Osteocyte (in vitro differentiated cells): ENCODE results near the gene DENND1A. TPM values are rescaled to one million over a fixed set of nuclear protein-coding genes. Genes with fewer than 3 reads are reported as not detected.

Experiments used
- DNase-seq: peaks from one replicate; pipeline ENCODE4 v3.0.0; 2021; ENCODE audit warnings: mixed read lengths; ENCODE audit not compliant: unreplicated experiment; ENCODE audit errors: extremely low spot score
- H3K27ac Mint-ChIP-seq: one replicate; pipeline ENCODE4 v1.8.0; 2021; ENCODE audit warnings: mild to moderate bottlenecking, mixed read lengths; ENCODE audit not compliant: unreplicated experiment
- H3K27me3 Mint-ChIP-seq: one replicate; pipeline ENCODE4 v1.8.0; 2021; ENCODE audit warnings: mixed read lengths; ENCODE audit not compliant: unreplicated experiment
- H3K36me3 Mint-ChIP-seq: one replicate; pipeline ENCODE4 v1.8.0; 2021; ENCODE audit warnings: mixed read lengths; ENCODE audit not compliant: unreplicated experiment
- H3K4me1 Mint-ChIP-seq: one replicate; pipeline ENCODE4 v1.8.0; 2021; ENCODE audit warnings: mixed read lengths; ENCODE audit not compliant: unreplicated experiment
- H3K4me3 Mint-ChIP-seq: one replicate; pipeline ENCODE4 v1.8.0; 2021; ENCODE audit warnings: mild to moderate bottlenecking, moderate library complexity, mixed read lengths; ENCODE audit not compliant: unreplicated experiment
- H3K9me3 Mint-ChIP-seq: one replicate; pipeline ENCODE4 v1.8.0; 2021; ENCODE audit warnings: mixed read lengths; ENCODE audit not compliant: unreplicated experiment
- total RNA-seq: library from RNA; stranded (reverse); gene quantifications from 2 replicates; pipeline ENCODE4 v1.2.1, GENCODE V29; 2021
- TF ChIP-seq, protein P1 (sequence below): fragments of 200-600 bp; sonication (generic); IDR thresholded peaks from 2 replicates; pipeline ENCODE4 v1.5.0; 2021; ENCODE audit warnings: antibody characterized with exemption, mild to moderate bottlenecking, moderate library complexity

Gene DENND1A
- total RNA-seq, 1 donor from 2014 or later, result 19.8 TPM

DNA sequence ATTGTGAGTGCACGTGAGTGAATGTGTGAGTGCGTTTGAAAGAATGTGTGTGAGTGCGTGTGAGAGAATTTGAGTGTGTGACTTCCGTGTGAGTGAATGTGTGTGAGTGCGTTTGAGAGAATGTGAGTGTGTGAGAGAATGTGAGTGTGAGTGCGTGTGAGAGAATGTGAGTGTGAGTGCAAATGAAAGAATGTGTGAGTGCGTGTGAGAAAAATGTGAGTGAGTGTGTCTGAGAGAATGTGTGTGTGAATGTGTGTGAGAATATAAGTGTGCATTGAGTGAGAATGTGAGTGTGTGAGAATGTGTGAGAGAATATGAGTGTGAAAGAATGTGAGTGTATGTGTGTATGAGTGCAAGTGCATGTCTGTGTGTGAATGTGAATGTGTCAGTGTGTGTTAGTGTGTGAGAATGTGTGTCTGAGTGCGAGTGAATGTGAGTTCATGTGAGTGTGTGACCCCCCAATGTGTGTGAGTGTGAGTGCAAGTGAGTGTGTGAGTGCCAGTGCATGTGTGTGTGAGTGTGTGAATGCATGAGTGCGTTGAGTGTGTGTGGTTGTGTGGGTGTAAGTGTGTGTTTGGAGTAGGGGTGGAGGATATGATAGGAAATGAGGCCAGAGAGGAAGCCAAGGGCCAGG, 43.8 kb upstream of the DENND1A start:
- no peaks in the 10 kb centered on the region for H3K9me3 Mint-ChIP-seq
- TF ChIP-seq, protein P1, sequence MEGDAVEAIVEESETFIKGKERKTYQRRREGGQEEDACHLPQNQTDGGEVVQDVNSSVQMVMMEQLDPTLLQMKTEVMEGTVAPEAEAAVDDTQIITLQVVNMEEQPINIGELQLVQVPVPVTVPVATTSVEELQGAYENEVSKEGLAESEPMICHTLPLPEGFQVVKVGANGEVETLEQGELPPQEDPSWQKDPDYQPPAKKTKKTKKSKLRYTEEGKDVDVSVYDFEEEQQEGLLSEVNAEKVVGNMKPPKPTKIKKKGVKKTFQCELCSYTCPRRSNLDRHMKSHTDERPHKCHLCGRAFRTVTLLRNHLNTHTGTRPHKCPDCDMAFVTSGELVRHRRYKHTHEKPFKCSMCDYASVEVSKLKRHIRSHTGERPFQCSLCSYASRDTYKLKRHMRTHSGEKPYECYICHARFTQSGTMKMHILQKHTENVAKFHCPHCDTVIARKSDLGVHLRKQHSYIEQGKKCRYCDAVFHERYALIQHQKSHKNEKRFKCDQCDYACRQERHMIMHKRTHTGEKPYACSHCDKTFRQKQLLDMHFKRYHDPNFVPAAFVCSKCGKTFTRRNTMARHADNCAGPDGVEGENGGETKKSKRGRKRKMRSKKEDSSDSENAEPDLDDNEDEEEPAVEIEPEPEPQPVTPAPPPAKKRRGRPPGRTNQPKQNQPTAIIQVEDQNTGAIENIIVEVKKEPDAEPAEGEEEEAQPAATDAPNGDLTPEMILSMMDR, result no peak
- no peak overlapping the region for H3K27ac Mint-ChIP-seq
- no peaks in the 10 kb centered on the region for H3K36me3 Mint-ChIP-seq
- H3K4me3 Mint-ChIP-seq, result no peak overlapping the region
- H3K4me1 Mint-ChIP-seq, result no peaks in the 10 kb centered on the region
- DNase-seq, result no peak
- peaks cover 15% of the 10 kb centered on the region for H3K27me3 Mint-ChIP-seq

DNA sequence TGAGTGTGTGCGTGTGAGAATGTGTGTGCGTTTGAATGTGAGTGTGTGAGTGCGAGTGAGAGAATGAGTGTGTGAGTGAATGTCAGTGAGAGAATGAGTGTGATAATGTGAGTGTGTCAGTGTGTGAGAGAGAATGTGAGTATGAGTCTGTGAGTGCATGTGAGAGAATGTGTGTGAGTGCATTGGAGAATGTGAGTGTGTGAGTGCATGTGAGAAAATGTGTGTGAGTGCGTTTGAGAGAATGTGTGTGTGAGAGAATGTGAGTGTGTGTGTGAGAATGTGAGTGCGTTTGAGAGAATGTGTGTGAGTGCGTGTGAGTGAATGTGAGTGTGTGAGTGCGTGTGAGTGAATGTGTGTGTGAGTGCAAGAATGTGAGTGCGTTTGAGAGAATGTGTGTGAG, 42.7 kb upstream of the DENND1A start:
- no peak for DNase-seq
- Mint-ChIP-seq H3K27ac (no peak overlapping the region), H3K36me3 (no peaks in the 10 kb centered on the region), H3K9me3 (no peaks in the 10 kb centered on the region), H3K4me3 (no peak overlapping the region), H3K4me1 (no peaks in the 10 kb centered on the region), H3K27me3 (peaks cover 15% of the 10 kb centered on the region)
- TF ChIP-seq, protein P1, result no peak

DNA sequence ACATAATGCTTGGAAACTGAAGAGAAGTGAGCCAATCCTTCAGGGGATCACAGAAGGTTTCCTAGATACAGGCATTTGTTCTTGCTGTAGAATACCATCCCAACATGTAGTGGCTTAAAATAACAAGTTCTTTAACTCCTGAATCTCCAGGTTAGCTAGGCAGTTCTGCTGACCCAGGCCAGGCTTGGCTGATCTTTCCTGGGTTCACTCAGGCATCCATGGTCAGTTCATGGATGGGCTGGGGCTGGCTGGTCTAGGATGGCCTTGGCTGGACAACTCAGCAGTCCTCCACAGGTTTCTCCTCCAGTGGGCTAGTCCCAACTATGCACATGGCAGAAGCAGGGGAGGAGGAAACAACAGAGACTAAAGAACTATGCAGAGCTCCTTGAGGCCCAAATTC, 37.4 kb upstream of the DENND1A start:
- H3K9me3 Mint-ChIP-seq, result no peaks in the 10 kb centered on the region
- no peak overlapping the region for H3K4me3 Mint-ChIP-seq
- TF ChIP-seq, protein P1, result no peak
- no peaks in the 10 kb centered on the region for H3K36me3 Mint-ChIP-seq
- peaks cover 35% of the 10 kb centered on the region for H3K27me3 Mint-ChIP-seq
- no peak overlapping the region for H3K27ac Mint-ChIP-seq
- DNase-seq, result no peak
- no peaks in the 10 kb centered on the region for H3K4me1 Mint-ChIP-seq

DNA sequence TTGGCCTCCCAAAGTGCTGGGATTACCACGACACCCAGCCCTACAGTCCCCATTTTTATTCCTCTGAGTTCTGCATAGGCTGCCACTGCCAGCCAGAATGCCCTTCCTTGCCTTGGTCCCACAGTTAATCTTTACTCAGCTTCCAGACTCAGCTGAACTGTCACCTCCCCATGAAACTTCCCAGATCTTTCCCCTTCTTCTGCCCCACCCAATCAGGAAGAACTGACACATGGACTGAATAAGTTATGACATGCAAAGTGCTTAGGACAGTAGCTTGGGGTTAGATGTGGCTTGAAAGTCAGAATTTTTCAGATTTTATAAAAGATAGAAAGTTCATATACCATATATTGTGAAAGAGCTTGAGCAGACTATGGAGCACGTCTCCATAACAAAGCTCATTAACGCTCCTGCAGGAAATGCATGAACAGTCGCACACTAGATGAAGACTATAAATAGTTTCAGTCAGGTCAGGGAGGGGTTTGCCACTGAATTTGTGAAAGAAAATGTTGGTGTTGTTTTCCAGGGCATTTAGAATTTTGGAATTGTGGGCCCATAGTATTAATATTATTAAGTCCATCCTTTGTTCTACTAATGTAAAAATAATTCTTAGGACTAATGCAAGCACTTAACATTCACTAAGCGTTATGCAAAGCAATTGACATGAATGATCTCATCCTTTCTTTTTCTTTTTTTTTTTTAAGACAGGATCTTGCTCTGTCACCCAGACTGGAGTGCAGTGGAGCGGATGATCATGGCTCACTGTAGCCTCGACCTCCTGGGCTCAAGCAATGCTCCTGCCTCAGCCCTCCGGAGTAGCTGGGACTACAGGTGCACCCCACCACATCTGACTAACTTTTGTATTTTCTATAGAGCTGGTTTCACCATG, 36.1 kb upstream of the DENND1A start:
- Mint-ChIP-seq H3K27me3 (peaks cover 48% of the 10 kb centered on the region), H3K9me3 (no peaks in the 10 kb centered on the region), H3K4me3 (no peak overlapping the region), H3K4me1 (no peaks in the 10 kb centered on the region), H3K36me3 (no peaks in the 10 kb centered on the region), H3K27ac (no peak overlapping the region)
- DNase-seq, result no peak
- TF ChIP-seq, protein P1, result no peak

DNA sequence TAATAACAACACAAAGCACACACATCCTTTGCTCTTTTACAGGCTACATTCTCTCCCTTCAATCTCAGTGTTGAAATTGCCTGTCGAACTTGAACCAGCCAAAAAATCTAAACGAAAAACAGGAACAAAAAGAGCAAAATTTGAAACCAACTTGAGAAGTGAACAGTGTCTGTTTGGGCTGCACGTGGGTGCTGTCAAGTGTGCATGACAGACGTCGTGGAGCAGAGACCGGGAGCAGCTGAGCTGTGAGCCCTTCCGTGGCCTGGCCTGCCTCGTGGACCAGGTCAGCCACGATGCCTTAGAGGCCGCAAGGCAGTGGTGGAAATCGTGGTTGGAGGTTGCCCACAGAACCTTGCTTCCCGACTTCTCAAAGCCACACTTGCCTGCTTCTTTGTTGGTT, 34.8 kb upstream of the DENND1A start:
- Mint-ChIP-seq H3K4me3 (no peak overlapping the region), H3K4me1 (no peaks in the 10 kb centered on the region), H3K27ac (no peak overlapping the region), H3K36me3 (no peaks in the 10 kb centered on the region), H3K27me3 (peaks cover 55% of the 10 kb centered on the region), H3K9me3 (no peaks in the 10 kb centered on the region)
- DNase-seq, result no peak
- TF ChIP-seq, protein P1, result no peak
